ENCODE data around the gene ARHGAP18. TPM values are rescaled to one million over a fixed set of nuclear protein-coding genes. Genes with fewer than 3 reads are reported as not detected.

Gene ARHGAP18
- total RNA-seq, 3 donors from 2014 or later: 2.1 to 2.5 (median 2.3) TPM

- DNase-seq (no peak), ATAC-seq (no peak)
- Mint-ChIP-seq H3K9me3 (no peaks in the 10 kb centered on the region), H3K4me3 (no peak overlapping the region), H3K27me3 (ENCODE audit: low read depth) (no peaks in the 10 kb centered on the region), H3K36me3 (ENCODE audit: insufficient read depth) (no peaks in the 10 kb centered on the region), H3K4me1 (ENCODE audit: low read depth) (peaks cover 29% of the 10 kb centered on the region)
These were observed 17.5 kb downstream of the ARHGAP18 start for GRCh38 chr6:129692467-129692866.

- Mint-ChIP-seq H3K4me1 (ENCODE audit: low read depth) (peaks cover 35% of the 10 kb centered on the region), H3K36me3 (ENCODE audit: insufficient read depth) (no peaks in the 10 kb centered on the region), H3K4me3 (no peak overlapping the region), H3K27me3 (ENCODE audit: low read depth) (no peaks in the 10 kb centered on the region), H3K9me3 (no peaks in the 10 kb centered on the region)
- ATAC-seq: no peak
- DNase-seq: no peak
These were observed 18.3 kb downstream of the ARHGAP18 start for GRCh38 chr6:129691709-129692108.

GRCh38 chr6:129691043-129691640 lies 18.8 kb downstream of the ARHGAP18 start:
- Mint-ChIP-seq H3K4me1 (ENCODE audit: low read depth) (peaks cover 39% of the 10 kb centered on the region), H3K36me3 (ENCODE audit: insufficient read depth) (no peaks in the 10 kb centered on the region), H3K27me3 (ENCODE audit: low read depth) (no peaks in the 10 kb centered on the region), H3K4me3 (no peak overlapping the region), H3K9me3 (no peaks in the 10 kb centered on the region)
- DNase-seq (no peak), ATAC-seq (no peak)

GRCh38 chr6:129686941-129687627 lies 22.9 kb downstream of the ARHGAP18 start:
- DNase-seq (peak; percentile 25), ATAC-seq (peak; percentile 75 to 78)
- Mint-ChIP-seq H3K4me3 (peak overlapping the region; percentile 2), H3K36me3 (ENCODE audit: insufficient read depth) (no peaks in the 10 kb centered on the region), H3K27me3 (ENCODE audit: low read depth) (no peaks in the 10 kb centered on the region), H3K9me3 (no peaks in the 10 kb centered on the region), H3K4me1 (ENCODE audit: low read depth) (peaks cover 61% of the 10 kb centered on the region)

GRCh38 chr6:129685662-129686031 lies 24.3 kb downstream of the ARHGAP18 start:
- Mint-ChIP-seq H3K4me3 (no peak overlapping the region), H3K9me3 (no peaks in the 10 kb centered on the region), H3K4me1 (ENCODE audit: low read depth) (peaks cover 58% of the 10 kb centered on the region), H3K36me3 (ENCODE audit: insufficient read depth) (no peaks in the 10 kb centered on the region), H3K27me3 (ENCODE audit: low read depth) (no peaks in the 10 kb centered on the region)
- DNase-seq: no peak
- no peak for ATAC-seq

- H3K4me1 Mint-ChIP-seq (ENCODE audit: low read depth): peaks cover 58% of the 10 kb centered on the region
- no peaks in the 10 kb centered on the region for H3K27me3 Mint-ChIP-seq (ENCODE audit: low read depth)
- ATAC-seq (no peak), DNase-seq (no peak)
- no peaks in the 10 kb centered on the region for H3K36me3 Mint-ChIP-seq (ENCODE audit: insufficient read depth)
- H3K9me3 Mint-ChIP-seq: no peaks in the 10 kb centered on the region
- H3K4me3 Mint-ChIP-seq: no peak overlapping the region
These were observed 24.9 kb downstream of the ARHGAP18 start for GRCh38 chr6:129684903-129685661.

GRCh38 chr6:129684323-129684884 lies 25.6 kb downstream of the ARHGAP18 start:
- ATAC-seq (no peak), DNase-seq (no peak)
- H3K27me3 Mint-ChIP-seq (ENCODE audit: low read depth): no peaks in the 10 kb centered on the region
- H3K9me3 Mint-ChIP-seq: no peaks in the 10 kb centered on the region
- no peaks in the 10 kb centered on the region for H3K36me3 Mint-ChIP-seq (ENCODE audit: insufficient read depth)
- no peak overlapping the region for H3K4me3 Mint-ChIP-seq
- peaks cover 59% of the 10 kb centered on the region for H3K4me1 Mint-ChIP-seq (ENCODE audit: low read depth)

GRCh38 chr6:129683601-129684322 lies 26.2 kb downstream of the ARHGAP18 start:
- DNase-seq (peak; percentile 58), ATAC-seq (peak; percentile 93 to 94)
- Mint-ChIP-seq H3K36me3 (ENCODE audit: insufficient read depth) (no peaks in the 10 kb centered on the region), H3K4me1 (ENCODE audit: low read depth) (peaks cover 56% of the 10 kb centered on the region), H3K27me3 (ENCODE audit: low read depth) (no peaks in the 10 kb centered on the region), H3K9me3 (no peaks in the 10 kb centered on the region), H3K4me3 (peak overlapping the region; percentile 42)

- no peak overlapping the region for H3K4me3 Mint-ChIP-seq
- H3K9me3 Mint-ChIP-seq: no peaks in the 10 kb centered on the region
- no peak for ATAC-seq
- H3K4me1 Mint-ChIP-seq (ENCODE audit: low read depth): peaks cover 50% of the 10 kb centered on the region
- no peak for DNase-seq
- no peaks in the 10 kb centered on the region for H3K27me3 Mint-ChIP-seq (ENCODE audit: low read depth)
- no peaks in the 10 kb centered on the region for H3K36me3 Mint-ChIP-seq (ENCODE audit: insufficient read depth)
These were observed 28.1 kb downstream of the ARHGAP18 start for GRCh38 chr6:129681913-129682205.

- ATAC-seq (no peak), DNase-seq (no peak)
- H3K36me3 Mint-ChIP-seq (ENCODE audit: insufficient read depth): no peaks in the 10 kb centered on the region
- no peak overlapping the region for H3K4me3 Mint-ChIP-seq
- peaks cover 39% of the 10 kb centered on the region for H3K4me1 Mint-ChIP-seq (ENCODE audit: low read depth)
- no peaks in the 10 kb centered on the region for H3K9me3 Mint-ChIP-seq
- H3K27me3 Mint-ChIP-seq (ENCODE audit: low read depth): no peaks in the 10 kb centered on the region
These were observed 29.3 kb downstream of the ARHGAP18 start for GRCh38 chr6:129680633-129681032.

- Mint-ChIP-seq H3K36me3 (ENCODE audit: insufficient read depth) (no peaks in the 10 kb centered on the region), H3K4me3 (no peak overlapping the region), H3K4me1 (ENCODE audit: low read depth) (peaks cover 30% of the 10 kb centered on the region), H3K9me3 (no peaks in the 10 kb centered on the region), H3K27me3 (ENCODE audit: low read depth) (no peaks in the 10 kb centered on the region)
- DNase-seq (no peak), ATAC-seq (no peak)
These were observed 30.2 kb downstream of the ARHGAP18 start for GRCh38 chr6:129679758-129680157.

GRCh38 chr6:129679275-129679674 lies 30.7 kb downstream of the ARHGAP18 start:
- Mint-ChIP-seq H3K4me3 (no peak overlapping the region), H3K4me1 (ENCODE audit: low read depth) (peaks cover 26% of the 10 kb centered on the region)
- ATAC-seq: no peak

GRCh38 chr6:129678463-129678862 lies 31.5 kb downstream of the ARHGAP18 start:
- peaks cover 19% of the 10 kb centered on the region for H3K4me1 Mint-ChIP-seq (ENCODE audit: low read depth)

More at GRCh38 chr6:129679275-129679674, 30.7 kb downstream of the ARHGAP18 start:
- H3K27me3 Mint-ChIP-seq (ENCODE audit: low read depth): no peaks in the 10 kb centered on the region
- H3K9me3 Mint-ChIP-seq: no peaks in the 10 kb centered on the region
- no peak for DNase-seq
- no peaks in the 10 kb centered on the region for H3K36me3 Mint-ChIP-seq (ENCODE audit: insufficient read depth)

GRCh38 chr6:129677620-129678325 lies 32.2 kb downstream of the ARHGAP18 start:
- Mint-ChIP-seq H3K27me3 (ENCODE audit: low read depth) (no peaks in the 10 kb centered on the region), H3K4me3 (no peak overlapping the region), H3K9me3 (no peaks in the 10 kb centered on the region), H3K4me1 (ENCODE audit: low read depth) (peaks cover 23% of the 10 kb centered on the region), H3K36me3 (ENCODE audit: insufficient read depth) (no peaks in the 10 kb centered on the region)
- no peak for DNase-seq
- ATAC-seq: no peak

More at GRCh38 chr6:129678463-129678862, 31.5 kb downstream of the ARHGAP18 start:
- ATAC-seq (no peak), DNase-seq (no peak)
- Mint-ChIP-seq H3K36me3 (ENCODE audit: insufficient read depth) (no peaks in the 10 kb centered on the region), H3K27me3 (ENCODE audit: low read depth) (no peaks in the 10 kb centered on the region), H3K9me3 (no peaks in the 10 kb centered on the region), H3K4me3 (no peak overlapping the region)
